ENCODE results near the gene SPA17. TPM values are rescaled to one million over a fixed set of nuclear protein-coding genes. Genes with fewer than 3 reads are reported as not detected.

SPA17 gene
- total RNA-seq, 2 donors from 2014 or later = 8.4 to 10.7 TPM

- no peaks in the 10 kb centered on the region for H3K4me1 ChIP-seq
- H3K9me3 ChIP-seq = no peaks in the 10 kb centered on the region
- no peak for DNase-seq
- no peak overlapping the region for H3K4me3 ChIP-seq
- no peaks in the 10 kb centered on the region for H3K36me3 ChIP-seq
- no peak for TF ChIP-seq CTCF (IDR thresholded peaks at IDR 0.05)
- H3K9ac ChIP-seq (ENCODE audit: low read depth in 2 of 2, low read length in 2 of 2) = no peak overlapping the region
- H3K27ac ChIP-seq = no peak overlapping the region
- intact Hi-C loops (cut with DNase I) = loop anchor here (5.0 kb wide), 1 partner anchor 194 kb away; no protein-coding TSS in a partner anchor
- H3K27me3 ChIP-seq = no peaks in the 10 kb centered on the region
Measured at GRCh38 chr11:124643042-124643604, 30.6 kb upstream of the SPA17 start.

DNA sequence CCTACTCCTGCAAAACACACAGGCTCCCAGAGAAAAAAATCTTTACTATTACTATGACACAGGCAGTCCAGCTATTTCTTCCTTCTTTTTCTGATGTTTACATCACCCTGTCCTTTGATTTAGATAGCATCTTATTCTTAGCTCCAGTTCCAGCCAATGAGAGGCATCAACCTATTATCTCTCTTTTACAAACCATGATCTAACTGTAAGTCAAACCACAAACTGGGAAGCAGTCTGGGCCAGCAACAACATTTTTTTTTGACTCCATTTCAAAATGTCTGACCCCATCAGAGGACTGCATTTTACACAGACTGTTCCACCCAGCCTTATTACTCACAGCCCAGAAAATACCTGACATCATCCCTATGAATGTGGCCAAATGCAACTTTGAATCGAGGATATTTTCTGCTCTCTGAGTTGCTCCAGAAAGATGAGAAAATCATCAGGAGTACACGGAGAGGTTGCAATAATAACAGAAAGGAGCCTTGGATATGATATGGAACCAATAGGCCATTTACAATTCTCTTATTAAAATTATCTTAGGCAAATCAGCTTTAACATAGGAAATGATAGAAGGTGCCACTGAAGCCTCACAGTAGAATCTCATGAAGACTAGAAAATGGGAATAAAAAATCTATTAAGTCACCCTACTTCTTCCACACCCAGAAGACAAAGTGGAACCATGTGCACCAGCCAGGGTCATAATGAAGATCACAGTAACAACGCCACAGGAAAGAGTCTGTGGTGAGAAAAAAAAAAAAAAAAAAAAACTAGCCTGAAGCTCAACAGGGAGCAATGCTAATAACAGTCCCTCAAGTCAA, 29.9 kb upstream of the SPA17 start:
- intact Hi-C loops (cut with DNase I) = loop anchor here (5.0 kb wide), 1 partner anchor 193 kb away; no protein-coding TSS in a partner anchor
- no peaks in the 10 kb centered on the region for H3K4me1 ChIP-seq
- H3K9me3 ChIP-seq = no peaks in the 10 kb centered on the region
- H3K27ac ChIP-seq = no peak overlapping the region
- H3K27me3 ChIP-seq = no peaks in the 10 kb centered on the region
- no peak overlapping the region for H3K9ac ChIP-seq (ENCODE audit: low read depth in 2 of 2, low read length in 2 of 2)
- DNase-seq = no peak
- H3K36me3 ChIP-seq = no peaks in the 10 kb centered on the region
- no peak overlapping the region for H3K4me3 ChIP-seq
- no peak for TF ChIP-seq CTCF (IDR thresholded peaks at IDR 0.05)

GRCh38 chr11:124644426-124645280, 29.1 kb upstream of the SPA17 start:
- no peak overlapping the region for H3K4me3 ChIP-seq
- peaks cover 5% of the 10 kb centered on the region for H3K36me3 ChIP-seq
- H3K9me3 ChIP-seq = no peaks in the 10 kb centered on the region
- no peaks in the 10 kb centered on the region for H3K27me3 ChIP-seq
- intact Hi-C loops (cut with DNase I) = loop anchor here (5.0 kb wide), 1 partner anchor 193 kb away; no protein-coding TSS in a partner anchor
- peak; percentile 29 for DNase-seq
- TF ChIP-seq CTCF (IDR thresholded peaks at IDR 0.05) = peak; percentile 83
- H3K27ac ChIP-seq = no peak overlapping the region
- H3K4me1 ChIP-seq = no peaks in the 10 kb centered on the region
- no peak overlapping the region for H3K9ac ChIP-seq (ENCODE audit: low read depth in 2 of 2, low read length in 2 of 2)

- Histone ChIP-seq H3K27me3 (no peaks in the 10 kb centered on the region), H3K4me3 (no peak overlapping the region), H3K27ac (no peak overlapping the region), H3K4me1 (no peaks in the 10 kb centered on the region), H3K36me3 (peaks cover 5% of the 10 kb centered on the region), H3K9me3 (no peaks in the 10 kb centered on the region), H3K9ac (ENCODE audit: low read depth in 2 of 2, low read length in 2 of 2) (no peak overlapping the region)
- intact Hi-C loops (cut with DNase I) = no loop called here
- no peak for TF ChIP-seq CTCF (IDR thresholded peaks at IDR 0.05)
- DNase-seq = no peak
Measured at GRCh38 chr11:124646148-124646547, 27.6 kb upstream of the SPA17 start.

DNA sequence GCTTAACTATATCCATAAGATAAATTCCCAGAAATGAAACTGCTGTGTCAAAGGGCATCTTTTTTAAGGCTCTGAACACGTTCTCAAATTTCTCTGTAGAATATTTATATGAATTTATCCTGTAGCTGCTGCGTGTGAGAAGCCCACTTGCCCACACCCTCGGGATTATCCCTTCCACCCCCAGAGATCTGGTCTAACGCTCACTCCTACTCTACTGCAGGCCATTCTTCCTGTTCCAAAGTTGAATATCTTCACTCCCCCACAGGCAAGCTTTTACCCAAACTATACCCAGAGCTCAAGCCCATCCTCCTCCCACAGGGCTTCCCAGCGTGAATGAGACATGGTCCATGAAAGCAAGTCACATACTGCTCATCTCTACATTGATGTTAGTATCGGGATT, 25.1 kb upstream of the SPA17 start:
- Histone ChIP-seq H3K9ac (ENCODE audit: low read depth in 2 of 2, low read length in 2 of 2) (no peak overlapping the region), H3K9me3 (no peaks in the 10 kb centered on the region), H3K4me1 (no peaks in the 10 kb centered on the region), H3K27ac (no peak overlapping the region), H3K4me3 (no peak overlapping the region), H3K27me3 (no peaks in the 10 kb centered on the region), H3K36me3 (peaks cover 5% of the 10 kb centered on the region)
- no peak for DNase-seq
- no peak for TF ChIP-seq CTCF (IDR thresholded peaks at IDR 0.05)
- intact Hi-C loops (cut with DNase I) = no loop called here

All from colonic mucosa (tissue), 4 donors.